ENCODE results near the gene CFAP99.
A peak's percentile ranks its signal among the peaks of the same experiment; 100 is the strongest.

The CFAP99 gene

DNA sequence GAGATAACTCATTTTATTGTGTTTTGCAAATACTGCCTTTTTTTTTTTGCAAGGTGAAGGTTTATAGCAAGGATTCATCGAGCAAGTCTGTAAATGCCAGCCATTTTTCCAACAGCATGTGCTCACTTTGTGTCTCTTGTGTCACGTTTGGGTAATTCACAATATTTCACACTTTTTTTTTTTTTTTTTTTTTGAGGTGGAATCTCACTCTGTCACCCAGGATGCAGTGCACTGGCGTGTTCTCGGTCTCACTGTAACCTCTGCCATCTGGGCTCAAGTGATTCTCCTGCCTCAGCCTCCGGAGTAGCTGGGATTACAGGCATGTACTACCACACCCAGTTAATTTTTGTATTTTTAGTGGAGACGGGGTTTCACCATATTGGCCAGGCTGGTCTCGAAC, 52.0 kb downstream of the CFAP99 start:
- no peak for DNase-seq (ENCODE audit: low spot score)

GRCh38 chr4:2472187-2472586, 53.4 kb downstream of the CFAP99 start:
- no peak for DNase-seq (ENCODE audit: low spot score)

GRCh38 chr4:2478229-2478628, 59.5 kb downstream of the CFAP99 start:
- no peak for DNase-seq (ENCODE audit: low spot score)

- no peak for DNase-seq (ENCODE audit: low spot score)
These were observed 61.9 kb downstream of the CFAP99 start for GRCh38 chr4:2480649-2481048.

DNA sequence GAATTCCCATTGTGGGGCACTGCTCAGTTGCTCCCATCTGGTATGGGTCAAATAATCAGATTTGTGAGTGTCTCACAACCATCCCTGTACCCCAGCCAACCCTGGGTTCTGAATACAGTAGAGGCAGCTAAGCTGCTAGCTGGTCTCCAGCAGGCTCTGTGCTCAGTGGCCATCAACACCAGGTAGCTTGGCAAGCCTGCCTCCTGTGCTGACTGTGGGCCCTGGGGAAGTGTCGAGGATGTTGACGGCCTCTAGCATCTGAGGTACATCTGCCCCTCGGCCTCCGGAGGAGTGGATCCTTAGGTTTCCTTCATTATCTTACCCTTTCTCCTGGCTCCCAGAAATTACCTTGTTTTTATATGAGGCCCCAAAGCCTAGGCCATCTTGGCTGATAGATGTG, 63.4 kb downstream of the CFAP99 start:
- DNase-seq (ENCODE audit: low spot score), result no peak

DNA sequence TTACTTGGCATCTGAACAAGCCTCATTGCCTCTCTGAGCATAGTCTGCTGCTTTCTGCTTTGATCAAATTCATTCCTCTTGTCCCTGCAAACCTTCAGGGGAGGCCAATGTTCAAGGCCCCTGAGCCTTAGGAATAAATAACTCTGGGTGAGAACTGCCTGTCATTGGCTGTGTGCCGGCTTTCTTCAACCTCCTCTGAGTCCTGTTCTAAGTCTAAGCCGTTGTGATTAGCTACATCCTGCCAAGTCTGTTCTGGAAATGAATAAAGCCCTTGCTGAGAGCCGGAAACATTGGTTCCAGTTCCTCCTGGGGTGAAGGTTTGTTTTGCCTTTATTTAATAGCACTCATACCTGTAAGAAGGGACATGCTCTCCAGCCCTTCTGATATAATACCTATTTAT, 63.9 kb downstream of the CFAP99 start:
- peak; percentile 41 for DNase-seq (ENCODE audit: low spot score)

DNA sequence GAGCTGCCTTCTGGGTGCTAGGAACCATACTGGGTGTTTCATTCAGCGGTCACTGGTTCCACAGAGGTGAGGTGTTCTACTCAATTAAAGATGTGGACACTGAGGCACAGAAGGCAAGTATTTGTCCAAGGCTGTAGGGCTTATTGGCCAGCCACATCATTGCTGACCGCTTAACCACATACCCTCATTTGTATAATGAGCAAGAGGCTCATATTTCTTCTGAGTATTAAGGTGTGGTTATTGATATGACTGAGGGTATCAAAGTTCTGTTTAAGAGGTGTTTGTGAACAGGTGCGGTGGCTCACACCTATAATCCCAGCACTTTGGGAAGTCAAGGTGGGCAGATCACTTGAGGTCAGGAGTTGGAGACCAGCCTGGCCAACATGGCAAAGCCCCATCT, 64.5 kb downstream of the CFAP99 start:
- no peak for DNase-seq (ENCODE audit: low spot score)

DNA sequence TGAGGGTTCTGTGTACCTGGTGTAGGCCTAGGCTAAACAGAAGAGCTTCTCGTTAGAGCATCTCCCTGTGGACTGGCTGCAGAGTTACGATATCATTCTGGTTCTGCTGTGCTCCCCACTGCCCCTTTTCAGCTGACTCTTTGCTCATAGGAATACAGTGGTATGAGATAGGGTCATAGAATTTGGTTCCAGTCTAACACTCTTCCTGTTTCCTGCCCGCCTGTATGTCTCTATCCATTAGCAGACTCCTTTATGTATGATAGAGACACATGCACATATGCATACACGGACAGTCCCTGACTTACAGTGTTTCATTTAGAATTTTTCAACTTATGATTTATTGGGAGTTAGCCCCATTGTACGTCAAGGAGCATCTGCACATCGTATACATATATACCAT, 65.4 kb downstream of the CFAP99 start:
- DNase-seq (ENCODE audit: low spot score), result no peak

DNA sequence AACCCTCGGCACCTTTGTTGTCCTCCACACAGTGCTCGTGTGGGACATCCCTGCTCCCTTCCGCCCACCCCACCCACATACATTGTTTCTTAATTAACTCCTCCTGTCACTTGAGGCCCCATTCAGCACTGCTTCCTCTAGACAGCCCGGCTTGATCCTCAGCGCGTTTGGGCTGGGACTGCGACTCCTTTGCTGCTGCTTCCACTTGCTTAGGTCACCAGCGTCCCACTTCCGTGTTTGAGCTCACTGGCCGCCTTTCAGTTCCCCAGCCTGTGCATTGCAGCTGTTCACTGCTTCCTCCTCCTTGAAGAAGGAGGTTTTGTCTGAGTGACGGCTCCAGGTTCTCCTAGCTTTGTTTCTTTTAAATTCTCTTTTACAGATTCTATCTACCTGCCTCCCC, 66.2 kb downstream of the CFAP99 start:
- peak; percentile 67 for DNase-seq (ENCODE audit: low spot score)

GRCh38 chr4:2485956-2486355, 67.2 kb downstream of the CFAP99 start:
- no peak for DNase-seq (ENCODE audit: low spot score)

- no peak for DNase-seq (ENCODE audit: low spot score)
These were observed 68.2 kb downstream of the CFAP99 start for GRCh38 chr4:2486981-2487380.

DNA sequence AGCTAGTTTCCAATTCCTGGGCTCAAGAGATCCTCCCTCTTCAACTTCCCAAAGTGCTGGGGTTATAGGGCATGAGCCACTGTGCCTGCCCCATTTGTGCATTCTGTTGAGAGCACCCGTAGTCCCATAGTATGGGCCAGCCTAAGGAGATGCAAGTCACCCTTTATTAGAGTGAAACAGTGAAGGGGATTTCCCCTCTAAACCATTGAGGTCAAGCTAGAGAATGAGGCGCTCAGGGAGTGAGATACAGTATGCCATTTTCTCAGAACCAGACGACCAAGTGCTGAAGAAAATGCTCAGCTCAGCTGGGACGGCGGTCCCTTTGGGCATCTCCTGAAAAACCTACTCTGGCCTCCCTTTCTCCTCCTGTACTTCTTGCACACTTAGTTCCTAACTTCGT, 68.9 kb downstream of the CFAP99 start:
- DNase-seq (ENCODE audit: low spot score), result no peak

GRCh38 chr4:2489081-2489805, 70.5 kb downstream of the CFAP99 start:
- DNase-seq (ENCODE audit: low spot score), result no peak

- DNase-seq (ENCODE audit: low spot score), result no peak
These were observed 71.2 kb downstream of the CFAP99 start for GRCh38 chr4:2489841-2490552.

DNA sequence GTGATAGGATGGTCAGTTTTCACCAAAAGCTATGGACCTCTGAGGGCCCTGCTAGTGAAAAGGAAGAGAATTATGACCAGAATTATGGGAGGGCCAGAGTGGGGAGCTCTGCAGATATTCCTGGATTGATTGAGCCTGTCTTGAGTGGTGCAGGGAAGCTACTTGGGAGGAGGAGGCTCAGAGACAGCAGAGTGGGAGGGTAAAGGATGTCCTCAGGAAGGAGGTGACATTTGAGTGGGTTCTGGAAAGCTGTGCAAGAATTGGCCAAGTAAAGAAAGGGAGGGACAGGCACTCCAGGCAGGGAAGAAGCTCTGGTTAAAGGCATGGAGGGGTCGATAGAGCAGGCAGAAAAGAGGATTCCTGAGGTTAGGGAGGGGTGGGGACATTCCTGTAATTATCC, 74.2 kb downstream of the CFAP99 start:
- no peak for DNase-seq (ENCODE audit: low spot score)

- no peak for DNase-seq (ENCODE audit: low spot score)
These were observed 76.2 kb downstream of the CFAP99 start for GRCh38 chr4:2494992-2495391.

GRCh38 chr4:2497324-2497723, 78.6 kb downstream of the CFAP99 start:
- DNase-seq (ENCODE audit: low spot score), result no peak

DNA sequence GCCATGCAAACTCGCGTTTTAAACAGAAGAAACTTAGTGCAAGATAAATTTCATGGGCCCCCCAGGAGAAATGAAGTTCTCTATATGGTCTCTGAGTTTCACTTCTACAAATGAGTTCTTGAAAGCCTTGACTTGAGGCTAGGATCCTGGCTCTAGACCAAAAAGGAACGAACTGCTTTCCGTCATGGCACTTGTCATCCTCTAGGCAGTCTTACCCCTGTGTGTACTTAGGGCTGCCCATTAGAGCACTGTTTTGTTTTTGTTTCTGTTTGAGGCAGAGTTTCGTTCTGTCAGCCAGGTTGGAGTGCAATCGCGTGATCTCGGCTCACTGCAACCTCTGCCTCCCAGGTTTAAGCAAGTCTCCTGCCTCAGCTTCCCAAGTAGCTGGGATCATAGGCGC, 79.2 kb downstream of the CFAP99 start:
- DNase-seq (ENCODE audit: low spot score), result no peak

- no peak for DNase-seq (ENCODE audit: low spot score)
These were observed 81.8 kb downstream of the CFAP99 start for GRCh38 chr4:2500547-2500946.

DNA sequence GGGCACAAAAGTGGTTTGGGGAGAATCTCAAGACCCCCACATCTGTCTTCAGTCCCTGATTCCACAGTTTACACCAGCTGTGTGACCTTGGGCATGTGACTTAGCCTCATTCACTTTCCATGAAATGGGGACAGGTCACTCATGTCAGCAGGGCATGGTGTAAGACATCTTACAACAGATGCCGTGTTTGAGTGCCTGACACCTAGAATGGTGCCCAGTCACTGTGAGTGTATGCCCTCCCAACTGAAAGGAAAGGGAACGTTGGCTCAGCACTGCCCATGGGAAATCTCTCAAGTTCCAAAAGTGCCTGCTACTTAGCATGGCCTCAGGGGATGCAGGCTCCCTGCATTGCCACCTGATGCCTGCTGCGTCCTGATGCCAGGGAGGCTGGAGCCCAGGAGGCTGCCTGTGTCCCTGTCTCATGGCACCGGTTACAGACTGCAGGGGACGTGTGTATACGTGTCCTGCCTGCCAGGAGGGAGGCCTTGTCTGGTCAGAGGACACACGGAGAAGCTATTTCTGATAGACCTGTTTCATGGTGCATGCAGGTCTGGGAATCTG, 82.4 kb downstream of the CFAP99 start:
- DNase-seq (ENCODE audit: low spot score), result no peak

DNA sequence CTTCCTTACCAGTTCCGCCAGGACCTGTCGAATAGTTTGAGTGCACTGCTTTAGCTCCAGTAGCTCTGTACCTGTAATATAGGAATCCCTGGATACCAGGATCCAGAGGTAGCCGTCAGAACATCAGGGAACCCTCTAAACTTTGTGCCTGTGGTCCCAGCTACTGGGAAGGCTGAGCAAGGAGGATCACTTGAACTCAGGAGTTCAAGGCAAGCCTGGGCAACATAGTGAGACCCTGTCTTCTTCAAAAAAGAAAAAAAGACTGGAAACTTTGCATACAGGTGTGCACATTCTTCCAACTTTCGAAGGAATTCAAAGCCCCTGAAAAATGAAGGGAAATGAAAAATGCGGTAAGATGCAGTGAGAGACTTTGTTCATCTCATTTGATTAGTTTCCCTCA, 85.1 kb downstream of the CFAP99 start:
- DNase-seq (ENCODE audit: low spot score), result no peak

- no peak for DNase-seq (ENCODE audit: low spot score)
These were observed 88.5 kb downstream of the CFAP99 start for GRCh38 chr4:2507259-2507658.

DNA sequence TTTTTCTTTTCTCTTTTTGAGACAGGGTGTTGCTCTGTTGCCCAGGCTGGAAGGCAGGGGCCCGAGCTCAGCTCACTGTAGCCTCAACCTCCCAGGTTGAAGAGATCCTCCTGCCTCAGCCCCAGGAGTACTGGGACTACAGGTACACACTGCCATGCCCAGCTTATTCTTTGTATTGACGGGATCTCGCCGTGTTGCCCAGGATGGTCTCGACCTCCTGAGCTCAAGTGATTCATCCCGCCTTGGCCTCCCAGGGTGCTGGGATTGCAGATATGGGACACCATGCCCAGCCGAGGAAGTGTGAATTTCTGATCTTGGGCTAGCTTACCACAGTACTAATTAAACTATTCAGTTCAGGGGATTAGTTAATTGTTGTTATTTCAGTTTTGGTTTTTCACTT, 89.1 kb downstream of the CFAP99 start:
- no peak for DNase-seq (ENCODE audit: low spot score)

All from AG08395 (cell line).